ENCODE results near the gene CUBN. TPM values are rescaled to one million over a fixed set of nuclear protein-coding genes. Genes with fewer than 3 reads are reported as not detected.

Gene CUBN
- total and polyA plus RNA-seq, 10 of the 15 experiments (the other 5 are each of a cell fraction or from before 2014, with no cell fraction given): under 0.01 to 0.14 (median 0.02) TPM; not detected in 6

GRCh38 chr10:17031637-17032635 lies 97.7 kb downstream of the CUBN start:
- intact Hi-C loops (cut with micrococcal nuclease; ENCODE audit: unreplicated experiment): no loop called here
- CTCF ChIA-PET: no interaction called here
- Histone ChIP-seq H3K4me3 (no peak overlapping the region), H3K36me3 (ENCODE audit: control insufficient read depth in 2 of 2, insufficient read depth in 2 of 2, low read length in 1 of 2) (no peaks in the 10 kb centered on the region), H3K4me1 (ENCODE audit: control insufficient read depth, insufficient read depth, low read length) (no peaks in the 10 kb centered on the region), H4K20me1 (ENCODE audit: control insufficient read depth, insufficient read depth) (no peaks in the 10 kb centered on the region), H3K79me2 (ENCODE audit: control insufficient read depth, insufficient read depth, low read length) (no peaks in the 10 kb centered on the region), H2AFZ (ENCODE audit: control insufficient read depth, low read depth, low read length) (no peak overlapping the region), H3K4me2 (ENCODE audit: control insufficient read depth, insufficient read depth) (no peak overlapping the region), H3K27ac (ENCODE audit: control insufficient read depth, insufficient read depth) (no peak overlapping the region), H3K9ac (ENCODE audit: control insufficient read depth, insufficient read depth, low read length) (no peak overlapping the region), H3K27me3 (replicated peaks in 1 of 2; ENCODE audit: control insufficient read depth in 2 of 2, insufficient read depth in 2 of 2, low read length in 1 of 2) (no peaks in the 10 kb centered on the region), H3K9me3 (replicated peaks; ENCODE audit: control insufficient read depth, insufficient read depth, low read length) (no peaks in the 10 kb centered on the region)
- no peak for ATAC-seq
- SMC1A ChIA-PET (ENCODE audit: uncharacterized antibody, unreplicated experiment): no interaction called here
- in situ Hi-C loops (cut with MboI): no loop called here
- RAD21 ChIA-PET (ENCODE audit: unreplicated experiment): no interaction called here
- no peak for FAIRE-seq
- no TSS peak for BruUV-seq (replicated peaks)
- POLR2A ChIA-PET: no interaction called here
- TF ChIP-seq, protein P1, sequence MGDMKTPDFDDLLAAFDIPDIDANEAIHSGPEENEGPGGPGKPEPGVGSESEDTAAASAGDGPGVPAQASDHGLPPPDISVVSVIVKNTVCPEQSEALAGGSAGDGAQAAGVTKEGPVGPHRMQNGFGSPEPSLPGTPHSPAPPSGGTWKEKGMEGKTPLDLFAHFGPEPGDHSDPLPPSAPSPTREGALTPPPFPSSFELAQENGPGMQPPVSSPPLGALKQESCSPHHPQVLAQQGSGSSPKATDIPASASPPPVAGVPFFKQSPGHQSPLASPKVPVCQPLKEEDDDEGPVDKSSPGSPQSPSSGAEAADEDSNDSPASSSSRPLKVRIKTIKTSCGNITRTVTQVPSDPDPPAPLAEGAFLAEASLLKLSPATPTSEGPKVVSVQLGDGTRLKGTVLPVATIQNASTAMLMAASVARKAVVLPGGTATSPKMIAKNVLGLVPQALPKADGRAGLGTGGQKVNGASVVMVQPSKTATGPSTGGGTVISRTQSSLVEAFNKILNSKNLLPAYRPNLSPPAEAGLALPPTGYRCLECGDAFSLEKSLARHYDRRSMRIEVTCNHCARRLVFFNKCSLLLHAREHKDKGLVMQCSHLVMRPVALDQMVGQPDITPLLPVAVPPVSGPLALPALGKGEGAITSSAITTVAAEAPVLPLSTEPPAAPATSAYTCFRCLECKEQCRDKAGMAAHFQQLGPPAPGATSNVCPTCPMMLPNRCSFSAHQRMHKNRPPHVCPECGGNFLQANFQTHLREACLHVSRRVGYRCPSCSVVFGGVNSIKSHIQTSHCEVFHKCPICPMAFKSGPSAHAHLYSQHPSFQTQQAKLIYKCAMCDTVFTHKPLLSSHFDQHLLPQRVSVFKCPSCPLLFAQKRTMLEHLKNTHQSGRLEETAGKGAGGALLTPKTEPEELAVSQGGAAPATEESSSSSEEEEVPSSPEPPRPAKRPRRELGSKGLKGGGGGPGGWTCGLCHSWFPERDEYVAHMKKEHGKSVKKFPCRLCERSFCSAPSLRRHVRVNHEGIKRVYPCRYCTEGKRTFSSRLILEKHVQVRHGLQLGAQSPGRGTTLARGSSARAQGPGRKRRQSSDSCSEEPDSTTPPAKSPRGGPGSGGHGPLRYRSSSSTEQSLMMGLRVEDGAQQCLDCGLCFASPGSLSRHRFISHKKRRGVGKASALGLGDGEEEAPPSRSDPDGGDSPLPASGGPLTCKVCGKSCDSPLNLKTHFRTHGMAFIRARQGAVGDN (IDR thresholded peaks at IDR 0.05): no peak
- no peak for TF ChIP-seq RCOR1 (conservative IDR thresholded peaks at IDR 0.05; ENCODE audit: low read depth, low read length)
- TF ChIP-seq HCFC1 (IDR thresholded peaks at IDR 0.05; ENCODE audit: low read length): no peak
- TF ChIP-seq MXI1 (IDR thresholded peaks at IDR 0.05; ENCODE audit: low read depth, low read length): no peak
- no peak for TF ChIP-seq KDM1A (IDR thresholded peaks at IDR 0.05; ENCODE audit: borderline replicate concordance)
- no peak for TF ChIP-seq BRCA1 (IDR thresholded peaks at IDR 0.05; ENCODE audit: low read depth, low read length)
- 53% methylated on average over 13 of the region's 13 CpGs for WGBS (ENCODE audit: insufficient coverage, insufficient replicate concordance, low lambda C conversion rate, missing lambda C conversion rate)
- no peak for DNase-seq (ENCODE audit: low read depth, low spot score)

Measured in GM12878 (cell line).